ENCODE results near the gene CENPT. TPM values are rescaled to one million over a fixed set of nuclear protein-coding genes. Genes with fewer than 3 reads are reported as not detected.

CENPT gene
- total RNA-seq, 1 experiment from 2014 or later, result 43.7 TPM

DNA sequence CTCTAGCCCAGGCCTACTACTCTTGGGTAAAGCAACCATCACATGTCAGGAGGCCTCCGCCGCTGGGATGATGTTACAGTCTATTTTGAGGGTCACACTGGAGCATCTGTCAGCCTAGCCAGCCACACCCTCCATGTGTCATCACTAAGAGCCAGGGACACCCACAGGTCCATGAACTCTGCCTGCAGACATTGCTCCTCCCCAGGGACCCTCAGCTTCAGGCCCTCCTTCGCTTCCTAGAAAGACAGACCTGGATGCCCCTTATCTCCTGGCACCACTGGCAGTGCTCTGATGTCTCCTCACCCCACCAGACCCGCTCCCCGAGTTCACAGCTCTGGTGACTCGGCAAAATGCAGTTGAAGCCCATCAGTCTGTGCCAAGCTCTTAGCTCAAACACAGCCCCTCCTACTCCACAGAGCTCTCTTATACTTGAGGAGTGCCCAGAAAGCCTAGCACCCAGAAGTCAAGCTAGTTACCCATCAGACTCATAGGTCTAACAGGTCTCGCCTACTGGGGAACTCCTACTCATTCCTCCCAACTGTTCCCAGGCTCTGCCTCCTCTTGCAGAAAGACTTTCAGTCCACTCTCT lies 47.1 kb downstream of the CENPT start:
- Histone ChIP-seq H3K27me3 (ENCODE audit: control insufficient read depth, insufficient read depth, low read length) (no peaks in the 10 kb centered on the region), H3K36me3 (replicated peaks; ENCODE audit: control insufficient read depth, insufficient read depth, low read length) (peaks cover 3% of the 10 kb centered on the region; the same call in 1 of the 2 replicates), H3K4me3 (ENCODE audit: insufficient read depth, low read depth, low read length) (no peak overlapping the region)
- peak; percentile 5 for DNase-seq

DNA sequence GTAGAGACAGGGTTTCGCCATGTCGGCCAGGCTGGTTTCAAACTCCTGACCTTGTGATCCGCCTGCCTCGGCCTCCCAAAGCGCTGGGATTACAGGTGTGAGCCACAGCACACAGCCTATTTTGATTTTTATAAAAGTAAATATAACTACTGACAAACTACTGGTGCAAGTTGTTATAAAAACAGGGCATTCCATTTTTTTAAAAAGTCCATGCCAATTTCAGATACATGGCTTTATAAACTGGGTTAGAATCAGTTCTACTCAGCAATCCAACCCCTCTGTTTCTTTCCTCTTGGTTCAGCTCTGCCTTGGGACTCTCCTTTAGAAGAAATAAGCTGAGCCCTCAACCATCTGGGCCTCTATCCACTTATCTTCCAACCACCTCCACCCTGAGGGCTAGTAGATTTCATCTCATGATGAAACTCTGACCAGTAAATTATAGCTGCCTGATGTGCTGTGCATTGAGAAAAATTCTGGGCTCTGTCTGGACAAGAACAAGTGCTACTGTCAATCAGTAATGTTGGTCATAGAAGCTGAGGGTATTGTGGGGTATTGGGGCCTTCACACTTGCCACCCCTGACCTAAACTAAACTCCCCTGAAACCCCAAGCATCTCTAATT lies 51.3 kb downstream of the CENPT start:
- H3K36me3 ChIP-seq (replicated peaks; ENCODE audit: control insufficient read depth, insufficient read depth, low read length), result no peaks in the 10 kb centered on the region
- H3K27me3 ChIP-seq (ENCODE audit: control insufficient read depth, insufficient read depth, low read length), result no peaks in the 10 kb centered on the region
- no peak overlapping the region for H3K4me3 ChIP-seq (ENCODE audit: insufficient read depth, low read depth, low read length)
- no peak for DNase-seq

DNA sequence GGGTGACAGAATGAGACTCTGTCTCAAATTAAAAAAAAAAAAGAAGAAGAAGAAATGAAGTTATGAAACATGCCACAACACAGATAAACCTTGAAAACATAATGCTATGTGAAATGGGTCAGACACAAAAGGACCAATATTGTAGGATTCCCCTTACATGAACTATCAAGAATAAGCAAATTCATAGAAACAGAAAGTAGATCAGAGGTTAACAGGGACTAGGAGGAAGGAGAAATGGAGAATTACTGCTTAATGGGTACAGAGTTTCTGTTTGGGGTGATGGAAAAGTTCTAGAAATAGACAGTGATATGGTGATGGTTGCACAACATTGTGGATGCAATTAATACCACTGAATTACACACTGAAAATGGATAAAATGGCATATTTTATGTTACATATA lies 57.4 kb downstream of the CENPT start:
- Histone ChIP-seq H3K27me3 (ENCODE audit: control insufficient read depth, insufficient read depth, low read length) (no peaks in the 10 kb centered on the region), H3K36me3 (replicated peaks; ENCODE audit: control insufficient read depth, insufficient read depth, low read length) (no peaks in the 10 kb centered on the region), H3K4me3 (ENCODE audit: insufficient read depth, low read depth, low read length) (no peak overlapping the region)
- DNase-seq, result no peak

DNA sequence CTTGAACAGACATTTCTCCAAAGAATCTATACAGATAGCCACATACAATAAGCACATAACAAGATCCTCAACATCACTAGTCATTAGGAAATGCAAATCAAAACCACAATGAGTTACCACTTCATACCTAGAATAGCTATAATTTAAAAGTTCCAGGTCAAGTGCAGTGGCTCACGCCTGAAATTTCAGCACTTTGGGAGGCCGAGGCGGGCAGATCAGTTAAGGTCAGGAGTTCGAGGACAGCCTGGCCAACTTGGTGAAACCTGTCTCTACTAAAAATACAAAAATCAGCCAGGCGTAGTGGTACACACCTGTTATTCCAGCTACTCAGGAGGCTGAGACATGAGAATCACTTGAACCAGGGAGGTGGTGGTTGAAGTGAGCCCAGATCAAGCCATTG lies 61.0 kb downstream of the CENPT start:
- Histone ChIP-seq H3K27me3 (ENCODE audit: control insufficient read depth, insufficient read depth, low read length) (no peaks in the 10 kb centered on the region), H3K4me3 (ENCODE audit: insufficient read depth, low read depth, low read length) (no peak overlapping the region), H3K36me3 (replicated peaks; ENCODE audit: control insufficient read depth, insufficient read depth, low read length) (no peaks in the 10 kb centered on the region)
- no peak for DNase-seq

DNA sequence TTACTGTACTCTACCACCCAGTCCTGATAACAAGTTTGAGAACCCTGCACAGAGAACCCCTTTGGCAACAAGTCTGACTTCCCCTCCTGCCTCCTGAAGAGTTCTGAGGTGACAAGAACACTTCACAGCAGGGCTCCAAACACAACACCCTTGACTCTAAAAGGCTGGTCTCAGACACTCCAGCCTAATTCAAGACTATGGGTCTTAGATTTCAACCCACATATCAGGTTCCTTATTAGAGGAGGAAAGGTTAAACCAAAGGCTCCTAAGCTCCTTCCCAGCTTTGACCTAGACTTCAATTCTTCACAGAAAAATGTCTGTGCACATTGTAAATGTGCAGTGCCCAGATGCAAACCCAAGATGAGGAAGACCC lies 64.2 kb downstream of the CENPT start:
- Histone ChIP-seq H3K4me3 (ENCODE audit: insufficient read depth, low read depth, low read length) (no peak overlapping the region), H3K27me3 (ENCODE audit: control insufficient read depth, insufficient read depth, low read length) (no peaks in the 10 kb centered on the region), H3K36me3 (replicated peaks; ENCODE audit: control insufficient read depth, insufficient read depth, low read length) (no peaks in the 10 kb centered on the region)
- DNase-seq, result no peak

DNA sequence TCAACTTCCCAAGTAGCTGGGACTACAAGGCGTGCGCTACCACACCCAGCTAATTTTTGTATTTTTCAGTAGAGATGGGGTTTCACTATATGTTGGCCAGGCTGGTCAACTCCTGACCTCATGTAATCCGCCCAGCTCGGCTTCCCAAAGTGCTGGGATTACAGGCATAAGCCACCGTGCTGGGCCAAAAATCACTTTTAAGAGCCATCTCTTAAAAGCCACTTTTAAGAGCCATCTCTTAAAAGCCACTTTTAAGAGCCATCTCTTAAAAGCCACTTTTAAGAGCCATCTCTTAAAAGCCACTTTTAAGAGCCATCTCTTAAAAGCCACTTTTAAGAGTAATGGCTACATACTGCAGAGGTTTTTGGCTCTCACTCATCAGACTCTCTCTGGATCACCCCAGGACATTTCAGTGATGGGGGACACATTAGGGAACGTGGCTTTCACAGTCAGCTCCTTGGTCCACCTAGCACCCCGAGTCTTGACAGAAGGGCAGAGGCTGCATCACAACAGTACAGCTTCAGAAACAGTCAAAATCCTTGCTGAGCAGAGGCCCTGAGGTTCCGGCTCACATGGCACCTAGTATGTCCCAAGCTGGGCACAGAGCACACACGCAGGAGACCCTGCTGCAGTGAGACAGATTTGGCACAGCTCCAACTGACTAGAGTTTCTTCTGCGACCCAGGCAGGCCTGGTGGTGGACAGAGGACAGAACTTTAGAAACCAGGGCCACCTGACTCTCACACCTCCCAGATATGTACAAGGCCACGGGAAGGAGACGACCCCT lies 64.7 kb downstream of the CENPT start:
- no peaks in the 10 kb centered on the region for H3K27me3 ChIP-seq (ENCODE audit: control insufficient read depth, insufficient read depth, low read length)
- no peak for DNase-seq

DNA sequence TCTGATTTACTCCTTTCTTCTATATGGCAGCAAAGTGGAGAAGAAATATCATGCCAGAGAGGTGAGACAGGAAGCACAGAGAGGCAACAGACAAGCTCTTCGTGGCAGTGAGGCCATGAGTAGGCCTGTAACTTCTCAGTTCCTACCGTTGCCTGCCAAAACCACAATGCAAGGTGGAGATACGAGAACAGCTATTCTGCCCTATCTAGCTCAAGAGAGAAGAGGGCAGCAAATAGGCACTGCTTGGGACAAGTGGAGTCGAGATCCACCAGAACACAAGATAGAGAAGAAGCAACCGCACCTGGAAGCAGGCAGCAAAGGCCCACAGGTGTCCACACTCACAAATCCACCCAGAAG lies 66.0 kb downstream of the CENPT start:
- Histone ChIP-seq H3K27me3 (ENCODE audit: control insufficient read depth, insufficient read depth, low read length) (no peaks in the 10 kb centered on the region), H3K36me3 (replicated peaks; ENCODE audit: control insufficient read depth, insufficient read depth, low read length) (no peaks in the 10 kb centered on the region), H3K4me3 (ENCODE audit: insufficient read depth, low read depth, low read length) (no peak overlapping the region)
- no peak for DNase-seq

More for the DNA sequence above, 64.7 kb downstream of the CENPT start:
- Histone ChIP-seq H3K4me3 (ENCODE audit: insufficient read depth, low read depth, low read length) (no peak overlapping the region), H3K36me3 (replicated peaks; ENCODE audit: control insufficient read depth, insufficient read depth, low read length) (no peaks in the 10 kb centered on the region)

DNA sequence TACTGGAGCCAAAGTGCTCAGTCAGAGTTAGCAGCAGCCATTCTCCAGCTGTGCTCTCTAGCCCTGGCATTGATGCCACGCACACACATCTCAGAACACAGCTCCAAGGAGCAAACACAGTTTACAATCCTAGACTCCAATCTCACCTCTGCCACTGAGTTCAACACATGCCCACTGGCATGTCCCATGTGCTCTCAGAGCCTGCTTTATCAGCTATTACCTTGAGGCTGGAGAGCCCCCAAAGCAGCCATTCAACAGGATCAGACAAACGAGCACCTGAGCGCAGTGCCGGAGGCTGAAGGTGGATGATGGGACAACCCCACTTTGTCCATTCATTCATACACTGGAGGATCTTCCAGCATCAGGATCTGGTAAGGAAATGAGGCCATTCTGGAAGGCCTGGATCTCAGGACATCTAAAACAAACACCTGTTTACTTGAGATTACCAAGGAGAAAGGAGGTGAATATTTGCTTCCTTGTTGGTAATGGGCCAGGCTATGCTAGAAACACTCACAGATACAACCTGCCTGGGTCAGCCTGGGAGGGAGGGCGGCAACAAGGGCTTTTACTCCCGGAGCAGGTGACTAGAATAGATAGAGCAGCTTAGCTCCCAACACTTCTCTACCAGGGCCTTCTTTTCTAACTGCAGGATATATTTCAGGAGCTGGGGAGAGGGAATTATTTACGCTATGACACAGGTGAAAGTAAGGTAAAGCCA lies 66.5 kb downstream of the CENPT start:
- H3K27me3 ChIP-seq (ENCODE audit: control insufficient read depth, insufficient read depth, low read length), result no peaks in the 10 kb centered on the region
- H3K4me3 ChIP-seq (ENCODE audit: insufficient read depth, low read depth, low read length), result no peak overlapping the region
- H3K36me3 ChIP-seq (replicated peaks; ENCODE audit: control insufficient read depth, insufficient read depth, low read length), result no peaks in the 10 kb centered on the region
- no peak for DNase-seq

DNA sequence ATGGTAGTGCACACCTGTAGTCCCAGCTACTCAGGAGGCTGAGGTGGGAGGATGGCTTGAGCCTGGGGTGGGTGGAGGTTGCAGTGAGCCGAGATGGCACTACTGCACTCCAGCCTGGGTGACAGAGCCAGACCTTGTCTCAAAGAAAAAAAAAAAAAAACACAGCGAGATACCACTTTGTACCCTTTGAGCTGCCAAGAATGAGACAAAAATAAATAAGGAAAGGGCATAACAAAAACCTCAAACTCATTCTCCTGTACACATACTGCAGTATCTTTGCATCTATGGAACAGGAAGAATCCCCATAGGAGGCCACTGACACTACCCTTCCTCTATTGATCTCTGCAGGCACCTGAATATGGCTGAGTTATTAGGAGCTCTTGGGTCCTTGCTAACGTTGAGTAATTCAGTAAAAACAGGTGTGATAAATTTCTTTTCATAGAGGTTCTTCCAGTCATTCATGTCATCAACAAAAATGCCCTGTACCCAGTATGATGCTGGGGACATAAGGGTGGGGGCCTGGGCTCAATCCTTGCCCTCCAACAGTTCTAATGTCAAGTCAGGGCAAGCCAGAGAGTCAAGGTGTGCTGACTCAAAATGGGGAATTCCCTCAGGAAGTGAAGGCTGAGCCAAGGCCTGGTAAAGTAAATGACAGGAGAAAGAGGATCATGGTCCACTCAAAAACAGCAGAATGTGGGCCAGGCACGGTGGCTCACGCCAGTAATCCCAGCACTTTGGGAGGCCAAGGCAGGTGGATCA lies 68.1 kb downstream of the CENPT start:
- Histone ChIP-seq H3K4me3 (ENCODE audit: insufficient read depth, low read depth, low read length) (no peak overlapping the region), H3K27me3 (ENCODE audit: control insufficient read depth, insufficient read depth, low read length) (no peaks in the 10 kb centered on the region), H3K36me3 (replicated peaks; ENCODE audit: control insufficient read depth, insufficient read depth, low read length) (no peaks in the 10 kb centered on the region)
- DNase-seq, result no peak

Other genes with a start within 250 kb of the CENPT start
- 3.6 and 6.4 TPM in 2 replicates for gene CARMIL2, start 202.5 kb downstream of the CENPT start, total RNA-seq (2014; rRNA removed; shearing (Covaris generic))
- 44.9 and 52.2 TPM in 2 replicates for gene ACD, start 187.4 kb downstream of the CENPT start, total RNA-seq (2014; rRNA removed; shearing (Covaris generic))
- 5.5 and 6.8 TPM in 2 replicates for gene PARD6A, start 186.7 kb downstream of the CENPT start, total RNA-seq (2014; rRNA removed; shearing (Covaris generic))
- gene ENKD1, start 180.9 kb downstream of the CENPT start, total RNA-seq (2014; rRNA removed; shearing (Covaris generic)), result 7.0 and 12.3 TPM in 2 replicates
- gene C16orf86, start 180.9 kb downstream of the CENPT start, total RNA-seq (2014; rRNA removed; shearing (Covaris generic)), result 8.5 and 9.0 TPM in 2 replicates
- gene GFOD2, start 128.4 kb downstream of the CENPT start, total RNA-seq (2014; rRNA removed; shearing (Covaris generic)), result 25.3 and 26.2 TPM in 2 replicates
- gene RANBP10, start 41.1 kb downstream of the CENPT start, total RNA-seq (2014; rRNA removed; shearing (Covaris generic)), result 7.2 and 7.3 TPM in 2 replicates
- gene TSNAXIP1, start 40.8 kb downstream of the CENPT start, total RNA-seq (2014; rRNA removed; shearing (Covaris generic)), result 0.15 and 0.21 TPM in 2 replicates
- 57.6 and 67.0 TPM in 2 replicates for gene THAP11, start 5.4 kb downstream of the CENPT start, total RNA-seq (2014; rRNA removed; shearing (Covaris generic))
- 295 and 340 TPM in 2 replicates for gene NUTF2, start 760 bp downstream of the CENPT start, total RNA-seq (2014; rRNA removed; shearing (Covaris generic))
- 88.0 and 96.6 TPM in 2 replicates for gene EDC4, start 25.4 kb upstream of the CENPT start, total RNA-seq (2014; rRNA removed; shearing (Covaris generic))
- 5.3 and 7.6 TPM in 2 replicates for gene NRN1L, start 37.2 kb upstream of the CENPT start, total RNA-seq (2014; rRNA removed; shearing (Covaris generic))
- gene PSKH1, start 45.6 kb upstream of the CENPT start, total RNA-seq (2014; rRNA removed; shearing (Covaris generic)), result 18.8 and 20.1 TPM in 2 replicates
- gene CTRL, start 84.2 kb upstream of the CENPT start, total RNA-seq (2014; rRNA removed; shearing (Covaris generic)), result 2.4 and 3.7 TPM in 2 replicates
- gene PSMB10, start 89.2 kb upstream of the CENPT start, total RNA-seq (2014; rRNA removed; shearing (Covaris generic)), result 28.7 and 36.6 TPM in 2 replicates
- gene LCAT, start 96.4 kb upstream of the CENPT start, total RNA-seq (2014; rRNA removed; shearing (Covaris generic)), result 5.2 and 6.7 TPM in 2 replicates
- 43.2 and 56.6 TPM in 2 replicates for gene SLC12A4, start 120.9 kb upstream of the CENPT start, total RNA-seq (2014; rRNA removed; shearing (Covaris generic))
- gene DPEP3, start 132.8 kb upstream of the CENPT start, total RNA-seq (2014; rRNA removed; shearing (Covaris generic)), result 0.03 and 0.48 TPM in 2 replicates
- gene DPEP2, start 151.8 kb upstream of the CENPT start, total RNA-seq (2014; rRNA removed; shearing (Covaris generic)), result 0.33 TPM in 1 of 2 replicates, not detected in the other
- gene DPEP2NB, start 168.2 kb upstream of the CENPT start, total RNA-seq (2014; rRNA removed; shearing (Covaris generic)), result not detected in 2 replicates
- gene DDX28, start 175.5 kb upstream of the CENPT start, total RNA-seq (2014; rRNA removed; shearing (Covaris generic)), result 19.4 and 26.4 TPM in 2 replicates
- gene DUS2, start 175.6 kb upstream of the CENPT start, total RNA-seq (2014; rRNA removed; shearing (Covaris generic)), result 46.9 and 54.9 TPM in 2 replicates
- gene NFATC3, start 237.7 kb upstream of the CENPT start, total RNA-seq (2014; rRNA removed; shearing (Covaris generic)), result 22.9 and 27.7 TPM in 2 replicates

Measured in H7 (cell line).